Posterior vena cava (tissue), 2 donors: ENCODE data around the gene SMARCAL1. TPM values are rescaled to one million over a fixed set of nuclear protein-coding genes. Genes with fewer than 3 reads are reported as not detected.

Experiments
- DNase-seq: peaks from one replicate; pipeline ENCODE4 v3.0.0-alpha.2; 2020; ENCODE audit warnings: low spot score
- intact Hi-C, 2 donors: fragments of 100-400 bp; cut with DNase I; formaldehyde crosslinking; loops; one replicate each; pipeline versions ENCODE4 v1.14.1 to v1.14.2; 2022 to 2023
- total RNA-seq, 2 donors: library from RNA; stranded (reverse); fragmentation: NEBNext Ultra II Directional; extraction: Animal tissue kit (Norgen Biotek cat#: 25700); gene quantifications; one replicate each; pipeline ENCODE4 v1.2.1, GENCODE V29; 2021
- donor health status: DM: yes; HTN: yes; CAD: no.
- donor health status: DM: yes; HTN: yes; CAD: no.

The SMARCAL1 gene
- total RNA-seq, 2 donors from 2014 or later: 13.6 to 14.5 TPM

- intact Hi-C loops: loop anchor here in 1 of 2 donors (10.0 kb wide), 1 partner anchor 1755 kb away; no protein-coding TSS in a partner anchor
Measured at GRCh38 chr2:216389570-216389969, 22.7 kb upstream of the SMARCAL1 start.

GRCh38 chr2:216391401-216391800, 20.9 kb upstream of the SMARCAL1 start:
- intact Hi-C loops: no loop called here
- DNase-seq: no peak

More at GRCh38 chr2:216389570-216389969, 22.7 kb upstream of the SMARCAL1 start:
- no peak for DNase-seq

GRCh38 chr2:216392018-216392562, 20.2 kb upstream of the SMARCAL1 start:
- no peak for DNase-seq
- intact Hi-C loops: no loop called here

- intact Hi-C loops: no loop called here
- no peak for DNase-seq
Measured at GRCh38 chr2:216392945-216393840, 19.1 kb upstream of the SMARCAL1 start.

- no peak for DNase-seq
- intact Hi-C loops: no loop called here
Measured at GRCh38 chr2:216394881-216395280, 17.4 kb upstream of the SMARCAL1 start.

- no peak for DNase-seq
- intact Hi-C loops: no loop called here
Measured at GRCh38 chr2:216399621-216400020, 12.7 kb upstream of the SMARCAL1 start.

- DNase-seq: no peak
- intact Hi-C loops: no loop called here
Measured at GRCh38 chr2:216402751-216403150, 9.5 kb upstream of the SMARCAL1 start.

GRCh38 chr2:216404010-216404618, 8.2 kb upstream of the SMARCAL1 start:
- DNase-seq: no peak
- intact Hi-C loops: no loop called here

- DNase-seq: no peak
- intact Hi-C loops: no loop called here
Measured at GRCh38 chr2:216405588-216405987, 6.7 kb upstream of the SMARCAL1 start.

- no peak for DNase-seq
- intact Hi-C loops: no loop called here
Measured at GRCh38 chr2:216406826-216407225, 5.5 kb upstream of the SMARCAL1 start.

- DNase-seq: no peak
- intact Hi-C loops: no loop called here
Measured at GRCh38 chr2:216408426-216409290, 3.6 kb upstream of the SMARCAL1 start.

GRCh38 chr2:216410550-216410949, 1.7 kb upstream of the SMARCAL1 start:
- DNase-seq: no peak
- intact Hi-C loops: no loop called here

GRCh38 chr2:216413882-216414281, 1.6 kb downstream of the SMARCAL1 start:
- DNase-seq: no peak
- intact Hi-C loops: no loop called here

- DNase-seq: no peak
- intact Hi-C loops: no loop called here
Measured at GRCh38 chr2:216414772-216415319, 2.6 kb downstream of the SMARCAL1 start.

GRCh38 chr2:216415541-216415940, 3.3 kb downstream of the SMARCAL1 start:
- intact Hi-C loops: no loop called here
- DNase-seq: no peak

GRCh38 chr2:216416571-216417307, 4.5 kb downstream of the SMARCAL1 start:
- intact Hi-C loops: no loop called here

GRCh38 chr2:216418981-216419380, 6.7 kb downstream of the SMARCAL1 start:
- intact Hi-C loops: no loop called here
- no peak for DNase-seq

More at GRCh38 chr2:216416571-216417307, 4.5 kb downstream of the SMARCAL1 start:
- no peak for DNase-seq

GRCh38 chr2:216420367-216421101, 8.2 kb downstream of the SMARCAL1 start:
- intact Hi-C loops: no loop called here
- no peak for DNase-seq
